Endothelial cell of umbilical vein (primary cell): ENCODE results near the gene COMT. TPM values are rescaled to one million over a fixed set of nuclear protein-coding genes. Genes with fewer than 3 reads are reported as not detected.

ENCODE experiments used
- BruUV-seq: library from RNA; stranded (reverse); fragments of 400-500 nt; replicated peaks from 2 replicates; lab custom pipeline; 2021; lab: Mats Ljungman, UMichigan
- CTCF ChIA-PET: fragments of 300-600, 350-600 bp; sonication (Branson Sonifier 250); formaldehyde crosslinking; loops from one replicate; lab custom pipeline; 2021; ENCODE audit warnings: antibody characterized with exemption, inconsistent platforms; lab: Charles Lee
- POLR2A ChIA-PET: fragments of 300-600, 350-600 bp; sonication (Branson Sonifier 250); formaldehyde crosslinking; loops from one replicate; lab custom pipeline; 2021; ENCODE audit warnings: antibody characterized with exemption, inconsistent platforms; lab: Charles Lee
- DNase-seq: peaks from one replicate; pipeline ENCODE4 v3.0.0-alpha.2; 2011; ENCODE audit warnings: low read depth, low spot score
- FAIRE-seq: peaks from 2 replicates; lab custom pipeline; 2011; peaks lifted over from hg19 to GRCh38; lab: Jason Lieb, UNC
- H2AFZ ChIP-seq: 2 replicates; pipeline ENCODE4 v1.6.0; 2012; ENCODE audit warnings: low read depth, low read length, control low read depth, inconsistent platforms
- H3K27ac ChIP-seq: 2 replicates; pipeline ENCODE4 v1.5.1; 2011; ENCODE audit warnings: low read depth, mild to moderate bottlenecking, control low read depth, low read length, moderate library complexity; ENCODE audit not compliant: insufficient read depth
- H3K27me3 ChIP-seq, 2 experiments: 2 replicates each; pipeline versions ENCODE4 v1.6.0 to v1.6.1; 2011; ENCODE audit warnings: low read length in 2 of 2, mixed read lengths in 1 of 2; ENCODE audit not compliant: control insufficient read depth in 2 of 2, insufficient read depth in 2 of 2
- H3K36me3 ChIP-seq, 2 experiments: 2 replicates in 1 of 2; 3 replicates in 1 of 2; pipeline ENCODE4 v1.5.1; 2011; ENCODE audit warnings: low read length in 2 of 2, mild to moderate bottlenecking in 1 of 2, moderate library complexity in 1 of 2; ENCODE audit not compliant: control insufficient read depth in 2 of 2, insufficient read depth in 2 of 2; ENCODE audit errors: extremely low read depth in 1 of 2
- H3K4me1 ChIP-seq: 3 replicates; pipeline ENCODE4 v1.5.1; 2011; ENCODE audit warnings: mild to moderate bottlenecking, low read length; ENCODE audit not compliant: control insufficient read depth, insufficient read depth; ENCODE audit errors: extremely low read depth
- H3K4me2 ChIP-seq: 2 replicates; pipeline ENCODE4 v1.6.1; 2011; ENCODE audit warnings: low read length, control low read depth, mixed read lengths; ENCODE audit not compliant: insufficient read depth
- H3K4me3 ChIP-seq, 3 experiments: fragments of 200-600 bp in 1 of 3; sonication (generic), shearing (Covaris generic) in 1 of 3; replicated peaks in 1 of 3; 2 replicates each; pipeline ENCODE4 v1.5.1; 2011 to 2016; ENCODE audit warnings: control low read depth in 3 of 3, low read length in 3 of 3, mild to moderate bottlenecking in 2 of 3, inconsistent platforms in 1 of 3, low read depth in 1 of 3, moderate library complexity in 1 of 3; ENCODE audit not compliant: insufficient read depth in 1 of 3
- H3K79me2 ChIP-seq: 2 replicates; pipeline ENCODE4 v1.6.0; 2012; ENCODE audit warnings: low read length, inconsistent platforms; ENCODE audit not compliant: control insufficient read depth, insufficient read depth
- H3K9ac ChIP-seq: replicated peaks from 2 replicates; pipeline ENCODE3; 2011; ENCODE audit warnings: low read length, control low read depth; ENCODE audit not compliant: insufficient read depth; ENCODE audit errors: extremely low read depth
- H3K9me1 ChIP-seq: replicated peaks from 3 replicates; pipeline ENCODE4 v1.6.0; 2011; ENCODE audit warnings: mild to moderate bottlenecking, low read length; ENCODE audit not compliant: control insufficient read depth, insufficient read depth; ENCODE audit errors: extremely low read depth
- H3K9me3 ChIP-seq: replicated peaks from 2 replicates; pipeline ENCODE4 v1.5.1; 2012; ENCODE audit warnings: low read length, inconsistent platforms; ENCODE audit not compliant: control insufficient read depth, insufficient read depth
- H4K20me1 ChIP-seq: replicated peaks from 2 replicates; pipeline ENCODE3; 2011; ENCODE audit warnings: mild to moderate bottlenecking, low read length; ENCODE audit not compliant: control insufficient read depth, insufficient read depth; ENCODE audit errors: extremely low read depth
- FOS ChIP-seq: IDR thresholded peaks from 2 replicates; pipeline ENCODE4 v1.6.1; 2011; ENCODE audit warnings: mild to moderate bottlenecking, low read length, moderate library complexity, borderline replicate concordance; ENCODE audit not compliant: insufficient read depth
- GATA2 ChIP-seq: IDR thresholded peaks from 2 replicates; pipeline ENCODE4 v1.7.0; 2011; ENCODE audit warnings: low read depth, mild to moderate bottlenecking, moderate library complexity, mixed read lengths, low read length; ENCODE audit not compliant: insufficient read length, insufficient read depth
- MAX ChIP-seq: IDR thresholded peaks from 2 replicates; pipeline ENCODE4 v1.6.1; 2011; ENCODE audit not compliant: insufficient read depth, insufficient read length
- dilution Hi-C: fragments of 300-500 bp; cut with MboI; formaldehyde crosslinking; loops from one replicate; pipeline ENCODE4 v1.15.0; 2019; ENCODE audit warnings: low sequenced_read_pairs; ENCODE audit not compliant: extremely low pct_ligation_motif_present
- intact Hi-C: fragments of 100-400 bp; cut with micrococcal nuclease; formaldehyde crosslinking; loops from one replicate; pipeline ENCODE4 v1.10.0; 2022
- polyA plus RNA-seq, 4 experiments: library from polyadenylated mRNA; depleted of rRNA in 3 of 4; stranded (reverse) in 3 of 4; unstranded in 1 of 4; fragments of >200 nt; gene quantifications; 2 replicates each; pipeline versions ENCODE4 v1.2.1 to v1.2.3, GENCODE V29; 2011 to 2012; ENCODE audit warnings: missing spikeins in 1 of 4
- total RNA-seq: library from RNA; stranded (reverse); gene quantifications from 2 replicates; pipeline ENCODE4 v1.2.3, GENCODE V29; 2021

COMT gene
- total and polyA plus RNA-seq, 2 donors (not counting 3 experiments of a cell fraction or from before 2014, with no cell fraction given), result 221 to 537 TPM

GRCh38 chr22:19942157-19943081 is 847 bp downstream of the COMT start:
- Histone ChIP-seq H3K36me3 (no peaks in the 10 kb centered on the region), H3K4me3 (peak overlapping the region; percentile 45 to 86 (median 83)), H3K27me3 (no peaks in the 10 kb centered on the region), H3K9me1 (no peaks in the 10 kb centered on the region), H3K79me2 (peaks cover 57% of the 10 kb centered on the region), H3K4me1 (peaks cover 47% of the 10 kb centered on the region), H3K9ac (peak overlapping the region; percentile 88), H2AFZ (no peak overlapping the region), H3K9me3 (no peaks in the 10 kb centered on the region), H4K20me1 (no peaks in the 10 kb centered on the region), H3K4me2 (peak overlapping the region; percentile 89), H3K27ac (peak overlapping the region; percentile 77)
- ChIA-PET CTCF (interaction anchor here (1.1 to 2.6 kb wide), 6 partner anchors 11 to 218 kb away, joined by 3 to 15 read pairs (median 7); no protein-coding TSS in a partner anchor), POLR2A (interaction anchor here (2.6 kb wide), 1 partner anchor 12 kb away, joined by 7 read pairs; no protein-coding TSS in a partner anchor)
- intact Hi-C loops, result loop anchor here (1.0 kb wide), 2 partner anchors 50 to 88 kb away; partner anchors contain the start of genes GNB1L and RTL10
- dilution Hi-C loops, result no loop called here
- FAIRE-seq, result no peak
- BruUV-seq, result TSS peak; percentile 42
- DNase-seq, result peak; percentile 55
- TF ChIP-seq MAX (peak; percentile 39), GATA2 (no peak), FOS (no peak)
